ENCODE data around the gene KCNK10. TPM values are rescaled to one million over a fixed set of nuclear protein-coding genes. Genes with fewer than 3 reads are reported as not detected.

The KCNK10 gene
- total and polyA plus RNA-seq, 10 of the 15 experiments (the other 5 are each of a cell fraction or from before 2014, with no cell fraction given): 0.01 to 0.06 (median 0.02) TPM; not detected in 7

- FAIRE-seq (no peak), DNase-seq (ENCODE audit: low read depth, low spot score) (no peak), ATAC-seq (no peak)
- Histone ChIP-seq H3K4me2 (ENCODE audit: control insufficient read depth, insufficient read depth) (no peak overlapping the region), H4K20me1 (ENCODE audit: control insufficient read depth, insufficient read depth) (no peaks in the 10 kb centered on the region), H3K9ac (ENCODE audit: control insufficient read depth, insufficient read depth, low read length) (no peak overlapping the region), H2AFZ (ENCODE audit: control insufficient read depth, low read depth, low read length) (no peak overlapping the region), H3K27me3 (replicated peaks in 1 of 2; ENCODE audit: control insufficient read depth in 2 of 2, insufficient read depth in 2 of 2, low read length in 1 of 2) (no peaks in the 10 kb centered on the region), H3K4me3 (no peak overlapping the region), H3K9me3 (replicated peaks; ENCODE audit: control insufficient read depth, insufficient read depth, low read length) (no peaks in the 10 kb centered on the region), H3K36me3 (ENCODE audit: control insufficient read depth in 2 of 2, insufficient read depth in 2 of 2, low read length in 1 of 2) (no peaks in the 10 kb centered on the region), H3K79me2 (ENCODE audit: control insufficient read depth, insufficient read depth, low read length) (no peaks in the 10 kb centered on the region), H3K4me1 (ENCODE audit: control insufficient read depth, insufficient read depth, low read length) (no peaks in the 10 kb centered on the region), H3K27ac (ENCODE audit: control insufficient read depth, insufficient read depth) (no peak overlapping the region)
- SMC1A ChIA-PET (ENCODE audit: uncharacterized antibody, unreplicated experiment): interaction anchor here (0.6 kb wide), 1 partner anchor 180 kb away, joined by 3 read pairs; no protein-coding TSS in a partner anchor
- TF ChIP-seq ATF3 (IDR thresholded peaks at IDR 0.05; ENCODE audit: borderline replicate concordance, extremely low read depth, low read depth, low read length) (no peak), NRF1 (conservative IDR thresholded peaks at IDR 0.05; ENCODE audit: low read depth, low read length) (no peak), STAT3 (IDR thresholded peaks at IDR 0.05; ENCODE audit: low read depth, low read length) (no peak), ZBTB40 (IDR thresholded peaks at IDR 0.05; ENCODE audit: borderline replicate concordance) (no peak), RB1 (IDR thresholded peaks at IDR 0.05; ENCODE audit: borderline replicate concordance) (no peak), NFIC (IDR thresholded peaks at IDR 0.05; ENCODE audit: low read depth, low read length) (no peak), TAF1 (IDR thresholded peaks at IDR 0.05; ENCODE audit: borderline replicate concordance, low read depth, low read length) (no peak), IKZF2 (IDR thresholded peaks at IDR 0.05) (no peak), MYC (IDR thresholded peaks at IDR 0.05; ENCODE audit: insufficient read depth, insufficient read length, insufficient replicate concordance, low read length, severe bottlenecking) (no peak), CREM (IDR thresholded peaks at IDR 0.05; ENCODE audit: low read depth) (no peak), GABPA (IDR thresholded peaks at IDR 0.05; ENCODE audit: low read depth) (no peak), BCL11A (IDR thresholded peaks at IDR 0.05; ENCODE audit: low read depth, low read length) (no peak), NKRF (conservative IDR thresholded peaks at IDR 0.05) (no peak), BACH1 (IDR thresholded peaks at IDR 0.05; ENCODE audit: borderline replicate concordance) (no peak), STAT1 (conservative IDR thresholded peaks at IDR 0.05) (no peak), ZNF217 (IDR thresholded peaks at IDR 0.05) (no peak)
- TF ChIP-seq, protein P1, sequence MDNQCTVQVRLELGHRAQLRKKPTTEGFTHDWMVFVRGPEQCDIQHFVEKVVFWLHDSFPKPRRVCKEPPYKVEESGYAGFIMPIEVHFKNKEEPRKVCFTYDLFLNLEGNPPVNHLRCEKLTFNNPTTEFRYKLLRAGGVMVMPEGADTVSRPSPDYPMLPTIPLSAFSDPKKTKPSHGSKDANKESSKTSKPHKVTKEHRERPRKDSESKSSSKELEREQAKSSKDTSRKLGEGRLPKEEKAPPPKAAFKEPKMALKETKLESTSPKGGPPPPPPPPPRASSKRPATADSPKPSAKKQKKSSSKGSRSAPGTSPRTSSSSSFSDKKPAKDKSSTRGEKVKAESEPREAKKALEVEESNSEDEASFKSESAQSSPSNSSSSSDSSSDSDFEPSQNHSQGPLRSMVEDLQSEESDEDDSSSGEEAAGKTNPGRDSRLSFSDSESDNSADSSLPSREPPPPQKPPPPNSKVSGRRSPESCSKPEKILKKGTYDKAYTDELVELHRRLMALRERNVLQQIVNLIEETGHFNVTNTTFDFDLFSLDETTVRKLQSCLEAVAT (IDR thresholded peaks at IDR 0.05): no peak
- in situ Hi-C loops (cut with MboI): no loop called here
- WGBS (ENCODE audit: insufficient coverage, insufficient replicate concordance, low lambda C conversion rate, missing lambda C conversion rate): 49% methylated on average over 3 of the region's 3 CpGs
- RAD21 ChIA-PET (ENCODE audit: unreplicated experiment): no interaction called here
- BruUV-seq (replicated peaks): no TSS peak
- POLR2A ChIA-PET: no interaction called here
- intact Hi-C loops (cut with micrococcal nuclease; ENCODE audit: unreplicated experiment): no loop called here
- CTCF ChIA-PET: interaction anchor here (1.1 kb wide), 1 partner anchor 8 kb away, joined by 4 read pairs; no protein-coding TSS in a partner anchor
These were observed 25.5 kb upstream of the KCNK10 start for GRCh38 chr14:88348546-88348945.
